NCI-H1105 (cell line): ENCODE data around the gene DCBLD2.

Source experiments
- DNase-seq: peaks from one replicate; lab custom pipeline; 2025; lab: John Stamatoyannopoulos, UW

The DCBLD2 gene

GRCh38 chr3:98766924-98767323 lies 134.6 kb downstream of the DCBLD2 start:
- DNase-seq: no peak

- DNase-seq: no peak
These were observed 135.8 kb downstream of the DCBLD2 start for GRCh38 chr3:98765721-98766120.

GRCh38 chr3:98764472-98764884 lies 137.0 kb downstream of the DCBLD2 start:
- DNase-seq: no peak

- DNase-seq: no peak
These were observed 137.6 kb downstream of the DCBLD2 start for GRCh38 chr3:98763819-98764418.

GRCh38 chr3:98763076-98763475 lies 138.4 kb downstream of the DCBLD2 start, which contains the start of gene ST3GAL6:
TSS of gene ST3GAL6 (plus strand) at chr3:98763340. CDS start at chr3:98768441, 5,101 bp downstream.
- DNase-seq: no peak

GRCh38 chr3:98761643-98762229 lies 139.8 kb downstream of the DCBLD2 start:
- DNase-seq: no peak

GRCh38 chr3:98759629-98760028 lies 141.9 kb downstream of the DCBLD2 start:
- no peak for DNase-seq

- DNase-seq: no peak
These were observed 145.9 kb downstream of the DCBLD2 start for GRCh38 chr3:98755601-98756000.

- DNase-seq: no peak
These were observed 147.0 kb downstream of the DCBLD2 start for GRCh38 chr3:98754483-98754882.

- DNase-seq: no peak
These were observed 151.1 kb downstream of the DCBLD2 start for GRCh38 chr3:98750276-98750919.

- no peak for DNase-seq
These were observed 154.6 kb downstream of the DCBLD2 start for GRCh38 chr3:98746882-98747281.

GRCh38 chr3:98746122-98746521 lies 155.4 kb downstream of the DCBLD2 start:
- DNase-seq: no peak
